NB4 (cell line): ENCODE measurements around the gene PLEK2.

Experiments
- POLR2A ChIP-seq: IDR thresholded peaks from 2 replicates; pipeline ENCODE4 v1.6.1; 2011; ENCODE audit warnings: mild to moderate bottlenecking; ENCODE audit not compliant: insufficient read length; ENCODE audit errors: extremely low read depth
- TF ChIP-seq, protein P1 (sequence below): IDR thresholded peaks from one replicate; pipeline ENCODE4 v1.5.1; 2012; ENCODE audit warnings: low read depth, low read length

DNA sequence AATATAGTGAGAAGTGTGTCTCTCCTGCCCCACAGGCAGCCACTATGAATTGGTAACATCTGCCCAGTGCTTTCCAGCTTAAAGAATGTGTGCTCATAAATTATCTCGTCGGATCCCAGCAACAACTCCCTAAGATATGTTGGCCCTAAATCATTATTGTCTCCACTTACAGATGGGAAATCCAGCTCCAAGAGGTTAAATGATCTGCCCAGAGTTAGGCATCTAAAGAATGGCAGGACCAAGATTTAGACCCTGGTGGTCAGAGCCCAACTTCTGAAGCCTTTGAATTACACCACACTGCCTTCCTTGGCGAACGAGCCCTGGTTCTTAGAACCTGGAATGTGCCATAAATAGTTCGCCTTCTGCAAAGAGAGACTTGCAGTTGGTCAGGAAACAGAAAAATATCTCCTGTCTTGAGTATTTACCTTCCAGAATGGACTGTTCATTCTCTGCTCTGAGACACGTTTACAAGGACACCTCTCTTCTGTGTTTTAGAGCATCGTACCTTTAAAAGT lies 20.1 kb upstream of the PLEK2 start:
- TF ChIP-seq, protein P1, sequence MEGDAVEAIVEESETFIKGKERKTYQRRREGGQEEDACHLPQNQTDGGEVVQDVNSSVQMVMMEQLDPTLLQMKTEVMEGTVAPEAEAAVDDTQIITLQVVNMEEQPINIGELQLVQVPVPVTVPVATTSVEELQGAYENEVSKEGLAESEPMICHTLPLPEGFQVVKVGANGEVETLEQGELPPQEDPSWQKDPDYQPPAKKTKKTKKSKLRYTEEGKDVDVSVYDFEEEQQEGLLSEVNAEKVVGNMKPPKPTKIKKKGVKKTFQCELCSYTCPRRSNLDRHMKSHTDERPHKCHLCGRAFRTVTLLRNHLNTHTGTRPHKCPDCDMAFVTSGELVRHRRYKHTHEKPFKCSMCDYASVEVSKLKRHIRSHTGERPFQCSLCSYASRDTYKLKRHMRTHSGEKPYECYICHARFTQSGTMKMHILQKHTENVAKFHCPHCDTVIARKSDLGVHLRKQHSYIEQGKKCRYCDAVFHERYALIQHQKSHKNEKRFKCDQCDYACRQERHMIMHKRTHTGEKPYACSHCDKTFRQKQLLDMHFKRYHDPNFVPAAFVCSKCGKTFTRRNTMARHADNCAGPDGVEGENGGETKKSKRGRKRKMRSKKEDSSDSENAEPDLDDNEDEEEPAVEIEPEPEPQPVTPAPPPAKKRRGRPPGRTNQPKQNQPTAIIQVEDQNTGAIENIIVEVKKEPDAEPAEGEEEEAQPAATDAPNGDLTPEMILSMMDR, result no peak
- TF ChIP-seq POLR2A, result no peak
